T-helper 17 cell (primary cell): ENCODE results near the gene FLNC. TPM values are rescaled to one million over a fixed set of nuclear protein-coding genes. Genes with fewer than 3 reads are reported as not detected.

Source experiments
- ATAC-seq: fragments of 150-1000 bp; cut with Tn5 transposase; 2 replicates; pipeline ENCODE4 v1.10.0; 2021; ENCODE audit warnings: mild to moderate bottlenecking, moderate library complexity
- DNase-seq, 3 donors: peaks; one replicate each; pipeline versions ENCODE4 v3.0.0 to v3.0.0-alpha.2; 2020 to 2021
- H3K9me3 ChIP-seq: one replicate; pipeline ENCODE4 v1.7.0; 2013; ENCODE audit warnings: low read length, mild to moderate bottlenecking; ENCODE audit not compliant: control insufficient read depth, poor library complexity, severe bottlenecking
- H3K27ac Mint-ChIP-seq: one replicate; pipeline ENCODE4 v1.8.0; 2022; ENCODE audit warnings: mild to moderate bottlenecking, moderate library complexity, mixed read lengths
- H3K27me3 Mint-ChIP-seq: one replicate; pipeline ENCODE4 v1.8.0; 2022; ENCODE audit warnings: mixed read lengths
- H3K36me3 Mint-ChIP-seq: one replicate; pipeline ENCODE4 v1.8.0; 2022; ENCODE audit warnings: low read depth, mixed read lengths
- H3K4me1 Mint-ChIP-seq: one replicate; pipeline ENCODE4 v1.8.0; 2022; ENCODE audit warnings: mild to moderate bottlenecking, mixed read lengths
- H3K4me3 Mint-ChIP-seq: one replicate; pipeline ENCODE4 v1.8.0; 2022; ENCODE audit warnings: mild to moderate bottlenecking, moderate library complexity, mixed read lengths
- total RNA-seq, 4 donors: library from RNA in 2 of 4; stranded (reverse) in 2 of 4; gene quantifications; one replicate each; pipeline ENCODE4 v1.2.3 and lab custom pipeline; 2022 to 2026

The FLNC gene
- total RNA-seq, 2 donors from 2014 or later = 0.05 TPM

GRCh38 chr7:128811631-128812430 is 18.4 kb upstream of the FLNC start:
- DNase-seq = no peak

GRCh38 chr7:128812514-128813168 is 17.6 kb upstream of the FLNC start:
- peaks cover 3% of the 10 kb centered on the region for H3K36me3 Mint-ChIP-seq
- peaks cover 12% of the 10 kb centered on the region for H3K27me3 Mint-ChIP-seq
- no peaks in the 10 kb centered on the region for H3K9me3 ChIP-seq
- peaks cover 9% of the 10 kb centered on the region for H3K4me1 Mint-ChIP-seq
- ATAC-seq (no peak), DNase-seq (no peak)
- no peak overlapping the region for H3K4me3 Mint-ChIP-seq
- H3K27ac Mint-ChIP-seq = no peak overlapping the region

More at GRCh38 chr7:128811631-128812430, 18.4 kb upstream of the FLNC start:
- H3K9me3 ChIP-seq = no peaks in the 10 kb centered on the region
- Mint-ChIP-seq H3K27ac (no peak overlapping the region), H3K4me3 (no peak overlapping the region), H3K4me1 (peaks cover 7% of the 10 kb centered on the region), H3K36me3 (peaks cover 3% of the 10 kb centered on the region), H3K27me3 (peaks cover 12% of the 10 kb centered on the region)
- ATAC-seq = no peak

GRCh38 chr7:128814499-128814898 is 15.7 kb upstream of the FLNC start:
- Mint-ChIP-seq H3K27ac (no peak overlapping the region), H3K27me3 (peaks cover 17% of the 10 kb centered on the region), H3K36me3 (no peaks in the 10 kb centered on the region), H3K4me3 (no peak overlapping the region), H3K4me1 (peaks cover 10% of the 10 kb centered on the region)
- H3K9me3 ChIP-seq = no peaks in the 10 kb centered on the region
- no peak for DNase-seq
- no peak for ATAC-seq

GRCh38 chr7:128815289-128815942 is 14.8 kb upstream of the FLNC start:
- Mint-ChIP-seq H3K4me3 (no peak overlapping the region), H3K4me1 (peaks cover 17% of the 10 kb centered on the region), H3K27ac (no peak overlapping the region), H3K36me3 (peaks cover 3% of the 10 kb centered on the region), H3K27me3 (peaks cover 24% of the 10 kb centered on the region)
- ATAC-seq = no peak
- H3K9me3 ChIP-seq = no peaks in the 10 kb centered on the region
- no peak for DNase-seq

- Mint-ChIP-seq H3K27ac (no peak overlapping the region), H3K36me3 (peaks cover 3% of the 10 kb centered on the region), H3K4me1 (peaks cover 18% of the 10 kb centered on the region), H3K27me3 (peaks cover 36% of the 10 kb centered on the region), H3K4me3 (no peak overlapping the region)
- no peak for ATAC-seq
- DNase-seq = no peak
- no peaks in the 10 kb centered on the region for H3K9me3 ChIP-seq
Observed at GRCh38 chr7:128818694-128819093, 11.5 kb upstream of the FLNC start.

GRCh38 chr7:128821724-128822123 is 8.5 kb upstream of the FLNC start:
- Mint-ChIP-seq H3K27me3 (peaks cover 36% of the 10 kb centered on the region), H3K4me3 (no peak overlapping the region), H3K27ac (no peak overlapping the region), H3K4me1 (peaks cover 11% of the 10 kb centered on the region), H3K36me3 (peaks cover 3% of the 10 kb centered on the region)
- DNase-seq = no peak
- H3K9me3 ChIP-seq = no peaks in the 10 kb centered on the region
- ATAC-seq = no peak

GRCh38 chr7:128826512-128826911 is 3.7 kb upstream of the FLNC start:
- Mint-ChIP-seq H3K27me3 (peaks cover 57% of the 10 kb centered on the region), H3K4me1 (peaks cover 11% of the 10 kb centered on the region), H3K4me3 (no peak overlapping the region), H3K27ac (no peak overlapping the region), H3K36me3 (no peaks in the 10 kb centered on the region)
- ATAC-seq (no peak), DNase-seq (no peak)
- no peaks in the 10 kb centered on the region for H3K9me3 ChIP-seq

GRCh38 chr7:128826916-128827247 is 3.3 kb upstream of the FLNC start:
- peaks cover 59% of the 10 kb centered on the region for H3K27me3 Mint-ChIP-seq
- no peak for DNase-seq
- no peaks in the 10 kb centered on the region for H3K9me3 ChIP-seq
- no peak for ATAC-seq
- no peaks in the 10 kb centered on the region for H3K36me3 Mint-ChIP-seq
- peaks cover 11% of the 10 kb centered on the region for H3K4me1 Mint-ChIP-seq
- no peak overlapping the region for H3K4me3 Mint-ChIP-seq
- no peak overlapping the region for H3K27ac Mint-ChIP-seq

- no peak overlapping the region for H3K4me3 Mint-ChIP-seq
- no peak for ATAC-seq
- DNase-seq = no peak
- no peak overlapping the region for H3K27ac Mint-ChIP-seq
- H3K4me1 Mint-ChIP-seq = peaks cover 11% of the 10 kb centered on the region
- no peaks in the 10 kb centered on the region for H3K36me3 Mint-ChIP-seq
- no peaks in the 10 kb centered on the region for H3K9me3 ChIP-seq
- peaks cover 55% of the 10 kb centered on the region for H3K27me3 Mint-ChIP-seq
Observed at GRCh38 chr7:128827248-128827958, 2.8 kb upstream of the FLNC start.

GRCh38 chr7:128827971-128828711 is 2.1 kb upstream of the FLNC start:
- peak overlapping the region; percentile 53 for H3K4me3 Mint-ChIP-seq

GRCh38 chr7:128829391-128830166 is 627 bp upstream of the FLNC start:
- DNase-seq (no peak), ATAC-seq (no peak)
- Mint-ChIP-seq H3K4me1 (peaks cover 11% of the 10 kb centered on the region), H3K27me3 (peaks cover 45% of the 10 kb centered on the region), H3K4me3 (peak overlapping the region; percentile 31), H3K27ac (no peak overlapping the region), H3K36me3 (no peaks in the 10 kb centered on the region)
- H3K9me3 ChIP-seq = no peaks in the 10 kb centered on the region

More at GRCh38 chr7:128827971-128828711, 2.1 kb upstream of the FLNC start:
- Mint-ChIP-seq H3K27ac (no peak overlapping the region), H3K36me3 (no peaks in the 10 kb centered on the region), H3K4me1 (peaks cover 11% of the 10 kb centered on the region), H3K27me3 (peaks cover 53% of the 10 kb centered on the region)
- no peak for DNase-seq
- no peaks in the 10 kb centered on the region for H3K9me3 ChIP-seq
- ATAC-seq = no peak
